K562 (cell line): ENCODE measurements around the gene LRRC58. TPM values are rescaled to one million over a fixed set of nuclear protein-coding genes. Genes with fewer than 3 reads are reported as not detected.

Experiments used
- ATAC-seq: fragments of 200-7000 bp; cut with Tn5 transposase; 3 replicates; pipeline ENCODE4 v1.9.1; 2020; ENCODE audit warnings: moderate library complexity
- BruUV-seq: library from RNA; stranded (reverse); fragments of 400-500 nt; replicated peaks from 2 replicates; lab custom pipeline; 2021; lab: Mats Ljungman, UMichigan
- CTCF ChIA-PET: fragments of 300-600 bp; formaldehyde crosslinking; extraction: SDS; loops from one replicate; lab custom pipeline; 2021; ENCODE audit warnings: low intra/inter-chr PET ratio; lab: Yijun Ruan, JAX
- POLR2A ChIA-PET: fragments of 300-600, 350-650 bp; sonication (Branson Sonifier 250); formaldehyde crosslinking; extraction: SDS; loops from one replicate; lab custom pipeline; 2021; ENCODE audit warnings: antibody characterized with exemption, inconsistent platforms; lab: Yijun Ruan, JAX
- DNase-seq, 4 experiments: peaks; one replicate each; pipeline versions ENCODE4 v3.0.0 to v3.0.0-alpha.2; 2011 to 2018; ENCODE audit warnings: low spot score in 3 of 4, mixed read lengths in 3 of 4; ENCODE audit errors: extremely low read depth in 1 of 4
- FAIRE-seq: peaks from 2 replicates; lab custom pipeline; 2011; peaks lifted over from hg19 to GRCh38; lab: Jason Lieb, UNC
- H2AFZ ChIP-seq: 2 replicates; pipeline ENCODE4 v1.6.0; 2011; ENCODE audit warnings: low read depth, low read length, control low read depth, inconsistent platforms
- H3K27ac ChIP-seq: fragments of 200-600 bp; 3 replicates; pipeline ENCODE4 v1.8.0; 2011; ENCODE audit warnings: low read depth, mild to moderate bottlenecking, control low read depth, inconsistent platforms, low read length, moderate library complexity, mixed read lengths; ENCODE audit errors: extremely low read depth
- H3K27me3 ChIP-seq, 2 experiments: fragments of 300-600 bp in 1 of 2; 2 replicates in 1 of 2; 3 replicates in 1 of 2; pipeline versions ENCODE4 v1.6.0 to v1.8.0; 2011; ENCODE audit warnings: inconsistent platforms in 2 of 2, low read length in 2 of 2, mild to moderate bottlenecking in 1 of 2, mixed read lengths in 1 of 2, moderate library complexity in 1 of 2; ENCODE audit not compliant: control insufficient read depth in 2 of 2, insufficient read depth in 2 of 2
- H3K36me3 ChIP-seq: fragments of 300-600 bp; 3 replicates; pipeline ENCODE4 v1.8.0; 2011; ENCODE audit warnings: mild to moderate bottlenecking, low read length, inconsistent platforms; ENCODE audit not compliant: control insufficient read depth, insufficient read depth
- H3K4me1 ChIP-seq, 2 experiments: fragments of 200-600 bp in 1 of 2; replicated peaks in 1 of 2; 2 replicates in 1 of 2; 3 replicates in 1 of 2; pipeline versions ENCODE4 v1.5.1 to v1.8.0; 2011; ENCODE audit warnings: inconsistent platforms in 2 of 2, low read length in 2 of 2, mild to moderate bottlenecking in 1 of 2, mixed read lengths in 1 of 2, moderate library complexity in 1 of 2; ENCODE audit not compliant: control insufficient read depth in 2 of 2, insufficient read depth in 2 of 2
- H3K4me2 ChIP-seq: 2 replicates; pipeline ENCODE4 v1.6.1; 2011; ENCODE audit warnings: low read length, control low read depth, inconsistent platforms, mixed read lengths; ENCODE audit not compliant: insufficient read depth
- H3K4me3 ChIP-seq: fragments of 200-600 bp; sonication (generic), shearing (Covaris generic); 2 replicates; pipeline ENCODE4 v1.5.1; 2016; ENCODE audit warnings: control low read depth, inconsistent platforms
- H3K79me2 ChIP-seq: fragments of 200-600 bp; 3 replicates; pipeline ENCODE4 v1.8.0; 2011; ENCODE audit warnings: low read length, inconsistent platforms; ENCODE audit not compliant: control insufficient read depth, insufficient read depth
- H3K9ac ChIP-seq, 2 experiments: 2 replicates each; pipeline versions ENCODE4 v1.6.0 to v1.6.1; 2011; ENCODE audit warnings: low read depth in 2 of 2, low read length in 2 of 2, control low read depth in 1 of 2, inconsistent platforms in 1 of 2, mild to moderate bottlenecking in 1 of 2, mixed read lengths in 1 of 2; ENCODE audit not compliant: insufficient read depth in 1 of 2
- H3K9me1 ChIP-seq: one replicate; pipeline ENCODE4 v1.6.0; 2011; ENCODE audit warnings: inconsistent platforms, mild to moderate bottlenecking, low read length, moderate library complexity; ENCODE audit not compliant: control insufficient read depth, insufficient read depth
- H3K9me3 ChIP-seq: replicated peaks from 2 replicates; pipeline ENCODE4 v1.5.1; 2011; ENCODE audit warnings: low read depth, low read length, inconsistent platforms; ENCODE audit not compliant: control insufficient read depth, insufficient read depth
- H4K20me1 ChIP-seq: replicated peaks from 2 replicates; pipeline ENCODE4 v1.6.1; 2011; ENCODE audit warnings: low read length, inconsistent platforms, mixed read lengths; ENCODE audit not compliant: control insufficient read depth, insufficient read depth
- MTA2 ChIP-seq: fragments of 450-650 bp; IDR thresholded peaks from 2 replicates; pipeline ENCODE4 v1.6.1; 2016; ENCODE audit warnings: low read depth
- TSHZ1 ChIP-seq: fragments of 250-450 bp; sonication (Bioruptor Pico); IDR thresholded peaks from 2 replicates; pipeline ENCODE4 v1.4.0; 2020; ENCODE audit warnings: mild to moderate bottlenecking, moderate library complexity
- ZKSCAN8 ChIP-seq: fragments of 200-800 bp; sonication (Bioruptor generic); IDR thresholded peaks from 2 replicates; pipeline ENCODE4 v1.6.1; 2016; ENCODE audit warnings: missing genetic modification characterization, missing compliant biosample characterization
- WGBS: fragments of 100-300 bp; shearing (Covaris generic); methylation state at CpG from one replicate; pipeline ENCODE4 v1.1.6; 2016; ENCODE audit warnings: low coverage, mixed read lengths; ENCODE audit not compliant: insufficient coverage; ENCODE audit errors: missing lambda C conversion rate; 5-methylcytosine and 5-hydroxymethylcytosine counted together
- in situ Hi-C: fragments of 300-500 bp; cut with MboI; formaldehyde crosslinking; loops from 4 replicates; pipeline ENCODE4 v1.15.0; 2018; ENCODE audit warnings: inconsistent platforms, mixed read lengths
- intact Hi-C: fragments of 100-400 bp; cut with micrococcal nuclease; formaldehyde crosslinking; loops from 2 replicates; pipeline ENCODE4 v1.14.2; 2022
- polyA plus RNA-seq, 8 experiments: library from polyadenylated mRNA; depleted of rRNA in 4 of 8; stranded (reverse) in 5 of 8; unstranded in 3 of 8; fragments of >200 nt; fragmentation: Nextera tagmentation in 2 of 8; fragmentation: Illumina TruSeq in 1 of 8; extraction: Ambion mirVana in 2 of 8; extraction: Trizol in 1 of 8; gene quantifications; 2 replicates each; pipeline versions ENCODE4 v1.2.1 to v1.2.3, GENCODE V29; 2011 to 2014; ENCODE audit warnings: inconsistent platforms in 1 of 8, missing spikeins in 1 of 8
- total RNA-seq, 7 experiments: library from RNA; depleted of rRNA in 6 of 7; stranded (reverse); fragments of >200 nt in 6 of 7; fragmentation: Illumina TruSeq in 2 of 7; extraction: Trizol in 2 of 7; gene quantifications; 2 replicates each; pipeline versions ENCODE4 v1.2.1 to v1.2.3, GENCODE V29; 2011 to 2021; ENCODE audit warnings: low replicate concordance in 1 of 7

Gene LRRC58
- total and polyA plus RNA-seq, 9 of the 15 experiments (the other 6 are each of a cell fraction or from before 2014, with no cell fraction given) = 5.6 to 26.6 (median 14.8) TPM

GRCh38 chr3:120289636-120290035 lies 59.5 kb downstream of the LRRC58 start:
- H3K79me2 ChIP-seq = no peaks in the 10 kb centered on the region
- no peaks in the 10 kb centered on the region for H3K9me3 ChIP-seq
- no peaks in the 10 kb centered on the region for H3K36me3 ChIP-seq
- no TSS peak for BruUV-seq
- H3K27me3 ChIP-seq = peaks cover 4 to 19% of the 10 kb centered on the region in 2 experiments; a peak in 4 of 5 replicates
- H2AFZ ChIP-seq = no peak overlapping the region
- in situ Hi-C loops (no loop called here), intact Hi-C loops (no loop called here)
- no peaks in the 10 kb centered on the region for H4K20me1 ChIP-seq
- no peak overlapping the region for H3K27ac ChIP-seq
- H3K4me1 ChIP-seq = peaks cover 0 to 8% of the 10 kb centered on the region in 2 experiments; a peak in 2 of 5 replicates
- DNase-seq = no peak
- no peak overlapping the region for H3K9ac ChIP-seq
- no peak overlapping the region for H3K4me2 ChIP-seq
- WGBS = 27% methylated on average over 3 of the region's 16 CpGs
- no peak for TF ChIP-seq TSHZ1 (CRISPR knock-in tag)
- TF ChIP-seq ZKSCAN8 (CRISPR knock-in tag) = no peak
- TF ChIP-seq MTA2 = no peak
- no peak for ATAC-seq
- no peaks in the 10 kb centered on the region for H3K9me1 ChIP-seq
- CTCF ChIA-PET = no interaction called here
- H3K4me3 ChIP-seq = no peak overlapping the region
- FAIRE-seq = no peak
- POLR2A ChIA-PET = interaction anchor here (1.0 kb wide), 1 partner anchor 18 kb away, joined by 4 read pairs; no protein-coding TSS in a partner anchor
